Mesendoderm (in vitro differentiated cells): ENCODE data around the gene BBS9.
A peak's percentile ranks its signal among the peaks of the same experiment; 100 is the strongest.

Experiments
- DNase-seq: peaks from one replicate; pipeline ENCODE4 v3.0.0; 2013
- H2AK5ac ChIP-seq: 2 replicates; pipeline ENCODE4 v1.6.1; 2013; ENCODE audit warnings: low read length, inconsistent platforms
- H2BK120ac ChIP-seq: 2 replicates; pipeline ENCODE4 v1.6.1; 2013; ENCODE audit warnings: low read depth, mild to moderate bottlenecking, low read length, moderate library complexity, mixed read lengths
- H2BK15ac ChIP-seq: replicated peaks from 2 replicates; pipeline ENCODE4 v1.6.1; 2013; ENCODE audit warnings: low read depth, mild to moderate bottlenecking, moderate library complexity
- H2BK5ac ChIP-seq: 2 replicates; pipeline ENCODE4 v1.6.1; 2013; ENCODE audit warnings: low read length, inconsistent platforms
- H3K18ac ChIP-seq: 2 replicates; pipeline ENCODE4 v1.6.1; 2013; ENCODE audit warnings: mild to moderate bottlenecking, low read length, mixed read lengths
- H3K23ac ChIP-seq: one replicate; pipeline ENCODE4 v1.6.1; 2013; ENCODE audit warnings: low read length
- H3K27ac ChIP-seq: 2 replicates; pipeline ENCODE4 v1.5.1; 2013; ENCODE audit warnings: low read depth, mild to moderate bottlenecking, inconsistent platforms, low read length, moderate library complexity
- H3K27me3 ChIP-seq: 2 replicates; pipeline ENCODE4 v1.6.1; 2013; ENCODE audit warnings: low read length, control low read depth, mild to moderate bottlenecking, inconsistent platforms; ENCODE audit not compliant: insufficient read depth, poor library complexity
- H3K36me3 ChIP-seq: 2 replicates; pipeline ENCODE4 v1.6.1; 2013; ENCODE audit warnings: low read length, inconsistent platforms; ENCODE audit not compliant: control insufficient read depth, insufficient read depth
- H3K4ac ChIP-seq: one replicate; pipeline ENCODE4 v1.6.1; 2013; ENCODE audit warnings: low read depth, mild to moderate bottlenecking, low read length, moderate library complexity
- H3K4me1 ChIP-seq: 2 replicates; pipeline ENCODE4 v1.6.1; 2013; ENCODE audit warnings: low read depth, low read length, inconsistent platforms; ENCODE audit not compliant: control insufficient read depth
- H3K4me2 ChIP-seq: 2 replicates; pipeline ENCODE4 v1.6.1; 2013; ENCODE audit warnings: low read length
- H3K4me3 ChIP-seq: 2 replicates; pipeline ENCODE4 v1.5.1; 2013; ENCODE audit warnings: mild to moderate bottlenecking, low read length
- H3K56ac ChIP-seq: one replicate; pipeline ENCODE4 v1.6.1; 2013; ENCODE audit warnings: low read length
- H3K79me1 ChIP-seq: 2 replicates; pipeline ENCODE4 v1.6.1; 2013; ENCODE audit warnings: low read length, inconsistent platforms
- H3K79me2 ChIP-seq: 2 replicates; pipeline ENCODE4 v1.6.1; 2013; ENCODE audit warnings: mild to moderate bottlenecking, low read length; ENCODE audit not compliant: control insufficient read depth, insufficient read depth
- H3K9ac ChIP-seq: 2 replicates; pipeline ENCODE4 v1.6.1; 2013; ENCODE audit warnings: low read length, inconsistent platforms
- H4K5ac ChIP-seq: one replicate; pipeline ENCODE4 v1.6.1; 2013; ENCODE audit warnings: low read length
- H4K8ac ChIP-seq: one replicate; pipeline ENCODE4 v1.6.1; 2013; ENCODE audit warnings: low read depth, mild to moderate bottlenecking, control low read depth, low read length, moderate library complexity
- WGBS: extraction: QIAGEN DNeasy Blood & Tissue Kit; methylation state at CpG from one replicate; pipeline ENCODE4 v1.1.7; 2013; ENCODE audit warnings: low lambda C conversion rate, missing lambda C conversion rate; ENCODE audit not compliant: insufficient coverage; ENCODE audit errors: extremely low coverage; 5-methylcytosine and 5-hydroxymethylcytosine counted together

BBS9 gene

GRCh38 chr7:33220231-33220630 lies 90.9 kb downstream of the BBS9 start:
- Histone ChIP-seq H2AK5ac (no peak overlapping the region), H2BK15ac (no peak overlapping the region), H3K18ac (no peak overlapping the region), H3K4ac (no peak overlapping the region), H3K4me3 (no peak overlapping the region), H3K56ac (no peak overlapping the region), H2BK5ac (no peak overlapping the region), H2BK120ac (no peak overlapping the region), H3K4me1 (no peaks in the 10 kb centered on the region), H3K79me2 (no peaks in the 10 kb centered on the region), H3K27ac (no peak overlapping the region), H4K5ac (no peak overlapping the region), H3K9ac (no peak overlapping the region), H3K23ac (no peak overlapping the region), H4K8ac (no peak overlapping the region), H3K79me1 (no peaks in the 10 kb centered on the region), H3K4me2 (no peak overlapping the region), H3K36me3 (no peaks in the 10 kb centered on the region), H3K27me3 (no peaks in the 10 kb centered on the region)
- DNase-seq, result no peak
- WGBS, result no CpG with 5 or more reads among the region's 4 CpGs

GRCh38 chr7:33221390-33221789 lies 92.0 kb downstream of the BBS9 start:
- Histone ChIP-seq H3K18ac (no peak overlapping the region), H4K5ac (no peak overlapping the region), H3K56ac (no peak overlapping the region), H2BK120ac (no peak overlapping the region), H4K8ac (no peak overlapping the region), H3K79me2 (no peaks in the 10 kb centered on the region), H3K23ac (no peak overlapping the region), H2BK15ac (no peak overlapping the region), H3K9ac (no peak overlapping the region), H3K4me3 (no peak overlapping the region), H3K27me3 (no peaks in the 10 kb centered on the region), H3K79me1 (no peaks in the 10 kb centered on the region), H2AK5ac (no peak overlapping the region), H3K4ac (no peak overlapping the region), H3K4me2 (no peak overlapping the region), H3K27ac (no peak overlapping the region), H3K36me3 (no peaks in the 10 kb centered on the region), H2BK5ac (no peak overlapping the region), H3K4me1 (no peaks in the 10 kb centered on the region)
- no peak for DNase-seq
- no CpG with 5 or more reads among the region's 1 CpG for WGBS

GRCh38 chr7:33232632-33233145 lies 103.3 kb downstream of the BBS9 start:
- Histone ChIP-seq H3K79me2 (no peaks in the 10 kb centered on the region), H2BK120ac (no peak overlapping the region), H3K27ac (no peak overlapping the region), H3K23ac (no peak overlapping the region), H4K5ac (no peak overlapping the region), H2AK5ac (no peak overlapping the region), H3K56ac (no peak overlapping the region), H3K4me2 (no peak overlapping the region), H2BK15ac (no peak overlapping the region), H3K36me3 (no peaks in the 10 kb centered on the region), H3K18ac (no peak overlapping the region), H3K79me1 (no peaks in the 10 kb centered on the region), H3K9ac (no peak overlapping the region), H2BK5ac (no peak overlapping the region), H3K4me1 (no peaks in the 10 kb centered on the region), H3K4me3 (no peak overlapping the region), H3K27me3 (no peaks in the 10 kb centered on the region), H3K4ac (no peak overlapping the region), H4K8ac (no peak overlapping the region)
- no CpG with 5 or more reads among the region's 1 CpG for WGBS
- no peak for DNase-seq

- Histone ChIP-seq H2BK15ac (no peak overlapping the region), H2BK5ac (no peak overlapping the region), H3K56ac (no peak overlapping the region), H3K4me2 (no peak overlapping the region), H3K27me3 (no peaks in the 10 kb centered on the region), H3K79me2 (no peaks in the 10 kb centered on the region), H2AK5ac (no peak overlapping the region), H3K27ac (no peak overlapping the region), H3K18ac (no peak overlapping the region), H3K4ac (no peak overlapping the region), H3K4me1 (no peaks in the 10 kb centered on the region), H2BK120ac (no peak overlapping the region), H3K79me1 (no peaks in the 10 kb centered on the region), H3K4me3 (no peak overlapping the region), H3K36me3 (no peaks in the 10 kb centered on the region), H4K5ac (no peak overlapping the region), H3K23ac (no peak overlapping the region), H3K9ac (no peak overlapping the region), H4K8ac (no peak overlapping the region)
- DNase-seq, result no peak
- WGBS, result no CpG with 5 or more reads among the region's 3 CpGs
Observed at GRCh38 chr7:33233659-33234058, 104.3 kb downstream of the BBS9 start.

- no CpG with 5 or more reads among the region's 2 CpGs for WGBS
- H4K5ac ChIP-seq, result no peak overlapping the region
- H3K79me1 ChIP-seq, result no peaks in the 10 kb centered on the region
- H3K23ac ChIP-seq, result no peak overlapping the region
- H3K56ac ChIP-seq, result no peak overlapping the region
- H2AK5ac ChIP-seq, result no peak overlapping the region
- H3K79me2 ChIP-seq, result no peaks in the 10 kb centered on the region
- no peak overlapping the region for H3K4ac ChIP-seq
- H2BK120ac ChIP-seq, result no peak overlapping the region
- no peak overlapping the region for H3K4me3 ChIP-seq
- no peak overlapping the region for H3K18ac ChIP-seq
- no peaks in the 10 kb centered on the region for H3K36me3 ChIP-seq
- no peak overlapping the region for H3K4me2 ChIP-seq
- H2BK5ac ChIP-seq, result no peak overlapping the region
- no peak overlapping the region for H3K27ac ChIP-seq
- no peaks in the 10 kb centered on the region for H3K27me3 ChIP-seq
- no peaks in the 10 kb centered on the region for H3K4me1 ChIP-seq
- no peak overlapping the region for H2BK15ac ChIP-seq
- no peak for DNase-seq
- no peak overlapping the region for H4K8ac ChIP-seq
- H3K9ac ChIP-seq, result no peak overlapping the region
Observed at GRCh38 chr7:33237036-33237435, 107.7 kb downstream of the BBS9 start.

- H3K4me1 ChIP-seq, result no peaks in the 10 kb centered on the region
- H2AK5ac ChIP-seq, result no peak overlapping the region
- H3K27ac ChIP-seq, result no peak overlapping the region
- H4K8ac ChIP-seq, result no peak overlapping the region
- H3K56ac ChIP-seq, result no peak overlapping the region
- no peak overlapping the region for H3K23ac ChIP-seq
- WGBS, result no CpG with 5 or more reads among the region's 2 CpGs
- H3K79me1 ChIP-seq, result no peaks in the 10 kb centered on the region
- no peak overlapping the region for H3K4ac ChIP-seq
- H3K4me2 ChIP-seq, result no peak overlapping the region
- H4K5ac ChIP-seq, result no peak overlapping the region
- DNase-seq, result peak; percentile 58
- no peak overlapping the region for H2BK5ac ChIP-seq
- no peaks in the 10 kb centered on the region for H3K27me3 ChIP-seq
- H3K36me3 ChIP-seq, result no peaks in the 10 kb centered on the region
- H3K79me2 ChIP-seq, result no peaks in the 10 kb centered on the region
- H3K18ac ChIP-seq, result no peak overlapping the region
- no peak overlapping the region for H3K9ac ChIP-seq
- H2BK120ac ChIP-seq, result no peak overlapping the region
- H2BK15ac ChIP-seq, result no peak overlapping the region
- no peak overlapping the region for H3K4me3 ChIP-seq
Observed at GRCh38 chr7:33243319-33243881, 114.0 kb downstream of the BBS9 start.
